NCI-H1105 treated with DMSO at 0.1 percent for 48 hours (cell line): ENCODE measurements around the gene CUL3.

Experiments
- DNase-seq: peaks from one replicate; lab custom pipeline; 2025; lab: John Stamatoyannopoulos, UW

The CUL3 gene

DNA sequence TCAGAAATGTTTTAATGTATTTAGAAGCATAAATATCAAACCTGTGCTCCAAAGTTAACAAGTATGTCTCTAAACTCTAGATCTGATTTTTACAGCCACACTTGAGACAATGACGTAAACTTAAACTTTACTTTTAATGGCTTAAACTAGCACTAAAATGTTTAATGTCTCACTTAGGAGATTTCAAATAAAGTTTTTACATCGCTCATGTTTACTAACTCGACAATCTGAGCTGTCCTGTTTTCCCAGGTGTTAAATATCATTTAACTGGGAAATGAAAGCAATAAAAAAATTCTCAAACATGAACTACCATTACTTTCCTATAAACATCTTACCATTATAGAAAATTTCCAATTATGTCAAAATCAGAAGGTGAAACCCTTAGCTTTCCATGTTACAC lies 113.0 kb downstream of the CUL3 start:
- DNase-seq: no peak

GRCh38 chr2:224469374-224469964 lies 115.7 kb downstream of the CUL3 start:
- no peak for DNase-seq

GRCh38 chr2:224466304-224466895 lies 118.8 kb downstream of the CUL3 start:
- no peak for DNase-seq

GRCh38 chr2:224461391-224461790 lies 123.8 kb downstream of the CUL3 start:
- no peak for DNase-seq

DNA sequence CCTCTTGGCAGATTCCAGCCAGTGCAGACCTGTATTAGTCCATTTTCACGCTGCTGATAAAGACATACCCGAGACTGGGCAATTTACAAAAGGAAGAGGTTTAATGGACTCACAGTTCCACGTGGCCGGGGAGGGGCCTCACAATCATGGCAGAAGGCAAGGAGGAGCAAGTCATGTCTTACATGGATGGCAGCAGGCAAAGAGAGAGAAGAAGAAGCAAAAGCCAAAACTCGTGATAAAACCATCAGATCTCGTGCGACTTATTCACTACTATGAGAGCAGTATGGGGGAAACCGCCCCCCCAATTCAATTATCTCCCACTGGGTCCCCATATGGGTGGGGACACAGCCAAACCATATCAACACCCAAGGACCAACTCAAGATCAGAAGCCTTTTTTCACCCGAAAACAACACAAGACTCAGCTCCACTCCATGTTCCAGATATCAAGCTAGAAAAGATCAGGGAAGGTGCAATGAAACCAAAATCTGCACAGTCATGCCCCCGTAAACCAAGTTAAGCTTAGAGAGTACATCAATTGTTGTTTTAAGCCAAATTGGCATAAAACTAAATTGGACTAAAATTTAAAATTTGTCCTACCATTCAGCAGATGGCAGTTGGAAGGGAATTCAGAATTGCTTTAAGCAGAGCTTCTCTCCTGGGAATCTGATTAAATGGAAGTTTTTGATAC lies 127.6 kb downstream of the CUL3 start:
- no peak for DNase-seq

- DNase-seq: no peak
Measured at GRCh38 chr2:224453892-224454291, 131.3 kb downstream of the CUL3 start.

- DNase-seq: no peak
Measured at GRCh38 chr2:224449212-224450147, 135.7 kb downstream of the CUL3 start.

DNA sequence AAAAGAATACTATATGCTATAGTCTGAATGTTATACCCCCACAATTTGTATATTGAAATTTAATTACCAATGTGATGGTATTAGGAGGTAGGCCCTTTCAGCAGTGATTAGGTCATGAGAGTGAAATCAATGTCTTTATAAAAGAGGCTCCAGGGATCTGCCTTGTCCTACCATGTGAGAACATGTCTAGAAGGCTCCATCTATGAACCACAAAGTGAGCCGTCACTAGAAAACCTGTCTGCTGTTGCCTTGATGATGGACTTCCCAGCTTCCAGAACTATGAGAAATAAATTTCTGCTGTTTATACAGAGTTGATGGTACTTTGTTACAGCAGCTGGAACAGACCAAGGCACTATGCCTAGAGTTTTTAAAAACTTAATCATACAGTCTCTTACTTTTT lies 136.9 kb downstream of the CUL3 start:
- no peak for DNase-seq

GRCh38 chr2:224444783-224445182 lies 140.4 kb downstream of the CUL3 start:
- DNase-seq: no peak

GRCh38 chr2:224444021-224444420 lies 141.1 kb downstream of the CUL3 start:
- no peak for DNase-seq

DNA sequence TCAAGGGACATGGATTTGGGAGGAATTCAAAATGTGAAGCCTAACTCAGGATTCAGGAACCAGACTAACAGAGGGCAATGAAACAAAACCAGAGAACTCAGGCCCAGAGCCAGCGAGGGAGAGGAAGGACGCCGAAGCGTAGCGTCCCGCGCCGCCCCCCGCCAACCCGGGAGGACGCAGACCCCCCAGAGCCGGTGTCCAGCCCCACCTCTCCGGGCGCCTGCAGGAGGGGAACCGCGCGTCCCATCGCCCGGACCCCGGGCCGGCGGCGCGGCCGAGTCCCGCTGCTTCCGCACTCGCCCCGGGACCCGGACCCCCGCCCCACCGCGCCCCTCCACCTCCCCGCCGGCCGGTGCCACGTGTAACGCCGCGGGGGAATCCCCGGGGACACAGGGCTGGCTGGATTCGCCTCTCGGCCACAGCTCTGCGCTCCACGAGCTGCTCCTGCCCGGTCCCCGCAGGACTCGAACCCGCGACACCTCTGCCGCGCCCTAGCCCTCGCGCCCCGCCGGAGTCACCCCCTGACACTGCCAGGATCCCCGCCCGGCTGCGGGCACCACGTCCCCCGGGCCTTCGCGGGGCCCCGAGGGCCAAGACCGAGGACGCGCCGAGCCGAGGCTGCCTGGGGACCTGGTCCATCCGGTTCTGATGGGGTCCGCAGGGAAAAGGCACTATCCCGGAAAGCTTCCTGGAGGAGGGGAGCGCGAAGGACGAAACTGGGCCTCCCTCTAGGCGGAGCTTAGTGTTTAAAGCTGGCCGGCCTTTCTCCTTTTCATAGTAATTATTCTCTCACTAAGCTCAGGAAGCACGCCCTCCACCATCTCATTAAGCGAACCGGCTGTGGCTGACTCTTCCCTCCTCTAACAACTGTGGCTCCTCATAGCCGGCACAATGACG lies 142.8 kb downstream of the CUL3 start:
- no peak for DNase-seq

- DNase-seq: no peak
Measured at GRCh38 chr2:224440988-224441387, 144.2 kb downstream of the CUL3 start.

- DNase-seq: no peak
Measured at GRCh38 chr2:224438726-224439125, 146.4 kb downstream of the CUL3 start.

DNA sequence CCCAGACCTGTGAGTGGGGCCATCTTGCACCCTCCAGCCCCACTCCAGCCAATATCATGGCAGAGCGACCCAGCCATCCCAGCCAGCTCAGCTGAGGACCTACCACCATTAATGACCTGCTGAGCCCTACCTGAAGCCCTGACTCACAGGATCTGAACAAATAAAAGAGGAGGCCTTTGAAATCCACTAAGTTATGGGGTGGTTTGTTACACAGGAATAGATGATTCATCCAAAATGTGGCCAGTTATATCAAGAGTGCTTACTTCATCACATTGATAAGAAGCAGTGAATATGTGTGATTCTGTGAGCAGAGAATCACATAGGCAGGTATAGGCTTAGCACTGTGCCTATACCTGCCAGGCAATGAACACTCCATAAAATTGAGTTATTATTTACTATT lies 148.5 kb downstream of the CUL3 start:
- DNase-seq: no peak

DNA sequence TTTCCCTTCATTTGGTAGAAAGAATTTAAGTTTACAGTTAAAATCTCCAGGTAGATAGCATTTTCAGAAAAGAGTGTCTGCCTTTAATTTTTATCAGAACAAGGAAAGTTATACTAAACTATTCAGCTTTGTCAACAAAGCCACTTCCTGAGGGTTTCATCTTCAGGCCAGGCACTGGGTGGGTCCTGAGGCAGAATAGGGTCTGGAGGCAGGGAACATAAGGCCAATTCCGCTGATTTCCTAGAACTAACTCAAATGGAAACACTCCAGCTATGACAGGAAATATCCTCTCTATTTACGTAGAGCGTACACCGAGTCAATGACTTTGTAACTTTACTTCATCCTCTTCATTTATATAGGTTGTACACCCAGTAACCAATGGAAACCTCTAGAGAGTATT lies 150.5 kb downstream of the CUL3 start:
- no peak for DNase-seq

DNA sequence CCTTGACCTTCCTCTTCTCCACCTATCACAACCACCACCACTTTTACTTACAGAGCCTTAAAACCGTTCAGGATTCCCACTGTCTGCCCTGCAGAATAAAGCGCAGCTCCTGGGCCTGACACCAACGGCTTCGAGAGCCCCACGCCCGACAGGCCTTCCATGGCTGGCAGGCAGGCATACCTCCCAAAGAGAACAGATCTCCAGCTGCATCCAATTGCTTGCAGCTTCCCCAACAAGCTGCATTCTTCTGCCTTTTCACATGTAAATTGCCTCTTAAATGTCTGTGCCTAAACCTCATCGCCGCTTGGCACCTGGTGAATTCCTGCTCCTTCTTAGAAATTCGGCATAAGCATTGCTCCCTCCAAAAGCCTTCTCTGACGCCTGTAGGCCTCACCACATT lies 151.7 kb downstream of the CUL3 start:
- no peak for DNase-seq

DNA sequence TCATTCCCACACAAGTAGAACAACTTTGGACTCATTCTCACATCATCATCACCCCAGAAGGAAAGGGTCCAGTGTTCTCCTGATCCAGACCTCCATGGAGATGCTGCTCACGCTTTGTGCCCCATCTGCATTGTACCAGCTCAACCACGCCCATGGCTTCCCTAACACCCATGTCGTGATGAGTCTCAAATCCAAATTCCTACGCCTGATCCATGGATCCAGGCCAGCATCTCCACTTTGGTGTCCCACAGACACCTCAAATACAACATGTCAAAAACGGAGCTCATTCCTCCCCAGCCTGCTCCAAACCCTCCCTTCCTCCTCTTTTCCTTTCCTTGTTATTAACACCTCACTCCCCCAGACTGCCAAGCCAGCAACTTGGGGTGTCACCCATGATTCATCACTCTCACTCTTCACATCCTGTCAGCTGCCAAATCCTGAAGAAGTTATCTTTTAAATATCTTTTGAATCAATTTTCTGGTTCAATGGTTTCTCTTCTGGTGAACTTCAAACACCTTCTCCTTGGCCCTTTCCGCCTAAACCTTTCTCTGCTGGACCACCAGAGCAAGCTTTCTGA lies 153.1 kb downstream of the CUL3 start:
- no peak for DNase-seq

- no peak for DNase-seq
Measured at GRCh38 chr2:224429441-224429810, 155.7 kb downstream of the CUL3 start.

DNA sequence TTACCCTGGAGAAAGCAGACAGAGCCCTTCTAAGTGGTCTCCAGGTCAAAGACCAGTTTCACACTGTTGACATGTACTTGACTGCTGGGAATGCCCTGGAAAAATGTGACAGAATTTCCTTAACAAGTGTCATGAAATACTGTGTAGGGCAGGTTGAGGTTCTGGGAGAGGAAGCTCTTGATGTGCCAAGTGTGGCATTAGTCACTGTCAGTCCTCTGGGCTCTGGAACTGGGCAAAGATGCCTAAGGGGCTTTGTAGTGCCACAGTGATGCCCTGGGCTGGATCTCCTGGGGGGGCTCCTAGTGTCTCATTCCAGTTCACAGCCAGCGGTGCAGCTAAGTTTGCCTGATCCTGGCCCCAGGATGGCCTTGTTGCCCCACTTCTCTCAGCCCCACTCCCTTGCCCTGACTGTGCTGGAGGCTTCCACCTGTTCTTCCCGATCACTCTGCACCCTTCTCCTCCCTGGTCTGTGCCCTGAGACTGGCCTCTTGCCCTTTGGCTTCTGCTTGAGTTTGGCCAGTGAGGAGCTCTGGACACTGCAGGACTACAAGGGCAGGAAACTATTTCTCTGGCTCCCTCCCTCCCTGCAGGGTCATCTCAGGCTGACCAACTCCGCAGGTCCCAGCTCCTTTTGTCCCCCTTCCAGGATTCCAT lies 156.2 kb downstream of the CUL3 start:
- no peak for DNase-seq

DNA sequence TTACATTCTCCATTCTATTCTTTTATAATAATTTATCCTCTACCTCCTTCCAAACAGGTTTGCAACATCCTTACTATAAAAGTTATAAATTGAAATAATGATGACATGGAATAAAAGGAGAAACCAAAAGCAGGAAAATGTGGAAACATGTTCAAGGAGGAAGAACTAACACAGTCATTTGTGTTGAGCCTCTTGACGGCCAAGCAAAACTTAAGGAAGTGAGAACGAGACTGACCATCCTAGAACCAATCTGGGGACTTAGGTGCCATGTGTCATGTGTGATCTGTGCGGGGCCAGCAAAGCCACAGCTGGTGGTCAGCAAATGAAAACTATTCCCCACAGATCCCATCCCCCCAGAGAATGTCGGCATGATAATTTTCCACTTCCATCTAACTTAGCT lies 157.7 kb downstream of the CUL3 start:
- no peak for DNase-seq

DNA sequence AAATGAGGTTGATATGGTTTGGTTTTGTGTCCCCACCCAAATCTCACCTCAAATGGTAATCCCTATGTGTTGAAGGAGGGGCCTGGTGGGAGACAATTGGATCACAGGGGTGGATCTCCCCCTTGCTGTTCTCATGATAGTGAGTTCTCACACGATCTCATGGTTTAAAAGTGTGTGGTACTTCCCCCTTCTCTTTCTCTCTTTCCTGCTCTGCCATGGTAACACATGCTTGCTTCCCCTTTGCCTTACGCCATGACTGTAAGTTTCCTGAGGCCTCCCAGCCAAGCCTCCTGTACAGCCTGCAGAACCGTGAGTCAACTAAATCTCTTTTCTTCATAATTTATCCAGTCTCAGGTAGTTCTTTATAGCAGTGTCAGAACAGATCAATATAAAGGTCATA lies 158.5 kb downstream of the CUL3 start:
- DNase-seq: no peak
